WTC11 (cell line): ENCODE results near the gene C19orf44.

Source experiments
- CREM ChIP-seq: sonication (generic); formaldehyde crosslinking; IDR thresholded peaks from 2 replicates; pipeline ENCODE4 v1.8.1; 2022; ENCODE audit warnings: mild to moderate bottlenecking, missing genetic modification reagents, moderate library complexity
- IRF2 ChIP-seq: sonication (generic); formaldehyde crosslinking; IDR thresholded peaks from 2 replicates; pipeline ENCODE4 v1.8.0; 2022; ENCODE audit warnings: low read depth, missing genetic modification reagents, borderline replicate concordance
- MYBL2 ChIP-seq: sonication (generic); formaldehyde crosslinking; IDR thresholded peaks from 2 replicates; pipeline ENCODE4 v1.8.1; 2023; ENCODE audit warnings: mild to moderate bottlenecking, moderate library complexity, missing genetic modification reagents
- ZNF232 ChIP-seq: sonication (generic); formaldehyde crosslinking; IDR thresholded peaks from 2 replicates; pipeline ENCODE4 v1.8.0; 2022; ENCODE audit warnings: mild to moderate bottlenecking, missing genetic modification reagents
- ZNF512 ChIP-seq: sonication (generic); formaldehyde crosslinking; IDR thresholded peaks from 2 replicates; pipeline ENCODE4 v1.8.1; 2022; ENCODE audit warnings: missing genetic modification reagents, borderline replicate concordance
- TF ChIP-seq, protein P1 (sequence below): fragments of 200-600 bp; IDR thresholded peaks from 2 replicates; pipeline ENCODE4 v1.8.0; 2022; ENCODE audit warnings: antibody characterized with exemption
- TF ChIP-seq, protein P2 (sequence below): sonication (generic); formaldehyde crosslinking; IDR thresholded peaks from 2 replicates; pipeline ENCODE4 v1.8.1; 2022; ENCODE audit warnings: low read depth, missing genetic modification reagents, borderline replicate concordance
- TF ChIP-seq, protein P3 (sequence below): sonication (generic); formaldehyde crosslinking; IDR thresholded peaks from 2 replicates; pipeline ENCODE4 v1.8.1; 2023; ENCODE audit warnings: mild to moderate bottlenecking, missing genetic modification reagents, moderate library complexity
- TF ChIP-seq, protein P4 (sequence below): sonication (generic); formaldehyde crosslinking; IDR thresholded peaks from 2 replicates; pipeline ENCODE4 v1.8.0; 2022; ENCODE audit warnings: mild to moderate bottlenecking, missing genetic modification reagents

GRCh38 chr19:16562608-16563025, 66.4 kb downstream of the C19orf44 start:
- TF ChIP-seq, protein P1, sequence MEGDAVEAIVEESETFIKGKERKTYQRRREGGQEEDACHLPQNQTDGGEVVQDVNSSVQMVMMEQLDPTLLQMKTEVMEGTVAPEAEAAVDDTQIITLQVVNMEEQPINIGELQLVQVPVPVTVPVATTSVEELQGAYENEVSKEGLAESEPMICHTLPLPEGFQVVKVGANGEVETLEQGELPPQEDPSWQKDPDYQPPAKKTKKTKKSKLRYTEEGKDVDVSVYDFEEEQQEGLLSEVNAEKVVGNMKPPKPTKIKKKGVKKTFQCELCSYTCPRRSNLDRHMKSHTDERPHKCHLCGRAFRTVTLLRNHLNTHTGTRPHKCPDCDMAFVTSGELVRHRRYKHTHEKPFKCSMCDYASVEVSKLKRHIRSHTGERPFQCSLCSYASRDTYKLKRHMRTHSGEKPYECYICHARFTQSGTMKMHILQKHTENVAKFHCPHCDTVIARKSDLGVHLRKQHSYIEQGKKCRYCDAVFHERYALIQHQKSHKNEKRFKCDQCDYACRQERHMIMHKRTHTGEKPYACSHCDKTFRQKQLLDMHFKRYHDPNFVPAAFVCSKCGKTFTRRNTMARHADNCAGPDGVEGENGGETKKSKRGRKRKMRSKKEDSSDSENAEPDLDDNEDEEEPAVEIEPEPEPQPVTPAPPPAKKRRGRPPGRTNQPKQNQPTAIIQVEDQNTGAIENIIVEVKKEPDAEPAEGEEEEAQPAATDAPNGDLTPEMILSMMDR, result no peak
- TF ChIP-seq, protein P2, sequence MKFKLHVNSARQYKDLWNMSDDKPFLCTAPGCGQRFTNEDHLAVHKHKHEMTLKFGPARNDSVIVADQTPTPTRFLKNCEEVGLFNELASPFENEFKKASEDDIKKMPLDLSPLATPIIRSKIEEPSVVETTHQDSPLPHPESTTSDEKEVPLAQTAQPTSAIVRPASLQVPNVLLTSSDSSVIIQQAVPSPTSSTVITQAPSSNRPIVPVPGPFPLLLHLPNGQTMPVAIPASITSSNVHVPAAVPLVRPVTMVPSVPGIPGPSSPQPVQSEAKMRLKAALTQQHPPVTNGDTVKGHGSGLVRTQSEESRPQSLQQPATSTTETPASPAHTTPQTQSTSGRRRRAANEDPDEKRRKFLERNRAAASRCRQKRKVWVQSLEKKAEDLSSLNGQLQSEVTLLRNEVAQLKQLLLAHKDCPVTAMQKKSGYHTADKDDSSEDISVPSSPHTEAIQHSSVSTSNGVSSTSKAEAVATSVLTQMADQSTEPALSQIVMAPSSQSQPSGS (CRISPR knock-in tag), result no peak
- TF ChIP-seq, protein P3, sequence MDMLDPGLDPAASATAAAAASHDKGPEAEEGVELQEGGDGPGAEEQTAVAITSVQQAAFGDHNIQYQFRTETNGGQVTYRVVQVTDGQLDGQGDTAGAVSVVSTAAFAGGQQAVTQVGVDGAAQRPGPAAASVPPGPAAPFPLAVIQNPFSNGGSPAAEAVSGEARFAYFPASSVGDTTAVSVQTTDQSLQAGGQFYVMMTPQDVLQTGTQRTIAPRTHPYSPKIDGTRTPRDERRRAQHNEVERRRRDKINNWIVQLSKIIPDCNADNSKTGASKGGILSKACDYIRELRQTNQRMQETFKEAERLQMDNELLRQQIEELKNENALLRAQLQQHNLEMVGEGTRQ (CRISPR knock-in tag), result no peak
- TF ChIP-seq ZNF512, result no peak
- TF ChIP-seq MYBL2 (CRISPR knock-in tag), result no peak
- TF ChIP-seq IRF2 (CRISPR knock-in tag), result no peak
- TF ChIP-seq, protein P4, sequence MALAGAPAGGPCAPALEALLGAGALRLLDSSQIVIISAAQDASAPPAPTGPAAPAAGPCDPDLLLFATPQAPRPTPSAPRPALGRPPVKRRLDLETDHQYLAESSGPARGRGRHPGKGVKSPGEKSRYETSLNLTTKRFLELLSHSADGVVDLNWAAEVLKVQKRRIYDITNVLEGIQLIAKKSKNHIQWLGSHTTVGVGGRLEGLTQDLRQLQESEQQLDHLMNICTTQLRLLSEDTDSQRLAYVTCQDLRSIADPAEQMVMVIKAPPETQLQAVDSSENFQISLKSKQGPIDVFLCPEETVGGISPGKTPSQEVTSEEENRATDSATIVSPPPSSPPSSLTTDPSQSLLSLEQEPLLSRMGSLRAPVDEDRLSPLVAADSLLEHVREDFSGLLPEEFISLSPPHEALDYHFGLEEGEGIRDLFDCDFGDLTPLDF (CRISPR knock-in tag), result no peak
- no peak for TF ChIP-seq ZNF232 (CRISPR knock-in tag)
- TF ChIP-seq CREM, result no peak
